Stimulated activated CD4-positive, alpha-beta T cell treated with anti-CD3 and anti-CD28 coated beads, Interleukin-2, amount 100 ng/mL, for 48 hours (primary cell): ENCODE data around the gene TNS3.

Source experiments
- DNase-seq, 2 donors: peaks; one replicate each; pipeline ENCODE4 v3.0.0-alpha.2; 2020

The TNS3 gene

DNA sequence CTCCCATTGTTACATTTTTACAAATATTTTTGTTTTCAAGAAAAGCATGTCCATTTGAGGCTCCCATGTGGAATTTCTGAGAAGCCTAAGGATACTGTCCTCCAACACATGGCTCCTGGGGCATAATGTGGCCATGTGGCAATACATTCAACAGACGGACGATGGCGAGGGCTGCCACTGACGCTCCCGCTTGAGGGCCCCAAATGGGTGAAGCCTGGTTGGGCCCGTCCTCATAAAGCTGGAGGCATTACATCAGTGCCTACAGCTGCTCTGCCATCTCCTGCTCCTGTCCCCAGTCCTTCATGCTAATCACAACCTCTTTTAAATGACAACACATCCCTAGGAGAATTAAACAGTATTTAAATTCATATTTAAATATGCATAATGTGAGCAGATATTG is 246.8 kb downstream of the TNS3 start:
- DNase-seq, result no peak

GRCh38 chr7:47333959-47334358 is 248.0 kb downstream of the TNS3 start:
- no peak for DNase-seq

DNA sequence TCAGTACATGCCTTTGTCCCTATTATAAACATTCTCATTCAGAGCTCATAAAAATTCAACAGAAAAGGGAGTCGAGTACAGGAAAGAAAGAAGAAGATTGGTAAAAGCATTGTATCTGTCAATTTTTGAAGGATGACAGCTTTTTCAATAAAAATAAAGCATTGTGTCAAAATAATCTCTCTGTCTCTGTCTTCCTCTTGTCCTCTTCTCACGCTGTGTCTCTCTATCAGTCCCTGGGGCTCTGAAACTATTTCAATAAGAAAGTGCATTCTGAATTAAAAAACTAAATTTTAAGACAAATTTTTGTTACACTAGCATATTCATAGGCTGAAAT is 248.4 kb downstream of the TNS3 start:
- DNase-seq, result no peak

DNA sequence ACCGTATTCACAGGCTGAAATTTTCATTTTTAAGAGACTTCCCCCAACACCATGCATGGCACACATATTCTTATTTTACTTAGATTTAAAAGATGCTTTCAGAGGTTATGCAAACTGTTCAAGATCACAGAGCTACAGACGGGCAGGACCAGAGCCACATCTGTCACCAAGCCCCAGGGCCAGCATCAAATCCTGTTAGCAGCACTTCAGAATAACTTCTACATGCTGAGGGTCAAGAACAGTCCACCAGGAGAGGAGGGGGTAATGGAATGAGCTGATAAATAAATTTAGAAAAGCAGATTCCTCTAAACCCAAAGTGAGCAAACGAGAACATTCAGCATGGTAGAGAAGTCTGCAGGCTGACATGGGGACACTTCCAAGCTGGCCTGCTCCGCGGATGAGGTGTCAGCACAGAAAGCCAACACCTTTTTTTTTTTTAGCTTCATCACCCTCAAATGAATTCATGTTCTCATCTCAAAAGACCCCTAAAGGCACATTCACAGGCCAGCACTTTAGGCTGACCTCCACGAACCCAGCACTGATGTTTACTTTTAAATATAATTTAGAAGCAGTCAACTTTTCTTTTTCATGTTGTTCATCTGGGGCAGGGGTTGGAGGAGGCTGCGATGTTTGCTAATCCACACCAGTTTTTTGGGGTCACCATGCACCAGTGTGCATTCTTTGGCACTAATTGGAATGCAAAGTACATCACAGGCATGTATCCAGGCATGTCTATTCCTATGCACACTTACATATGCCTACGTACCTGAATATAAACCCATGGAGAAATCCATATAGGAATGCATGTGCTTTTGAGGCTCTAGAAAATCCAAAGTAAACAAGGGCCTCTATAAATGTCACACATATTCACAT is 249.0 kb downstream of the TNS3 start:
- no peak for DNase-seq

GRCh38 chr7:47332213-47332612 is 249.7 kb downstream of the TNS3 start:
- no peak for DNase-seq

- DNase-seq, result no peak
Observed at GRCh38 chr7:47331179-47331565, 250.7 kb downstream of the TNS3 start.

GRCh38 chr7:47330561-47331178 is 251.2 kb downstream of the TNS3 start:
- no peak for DNase-seq

DNA sequence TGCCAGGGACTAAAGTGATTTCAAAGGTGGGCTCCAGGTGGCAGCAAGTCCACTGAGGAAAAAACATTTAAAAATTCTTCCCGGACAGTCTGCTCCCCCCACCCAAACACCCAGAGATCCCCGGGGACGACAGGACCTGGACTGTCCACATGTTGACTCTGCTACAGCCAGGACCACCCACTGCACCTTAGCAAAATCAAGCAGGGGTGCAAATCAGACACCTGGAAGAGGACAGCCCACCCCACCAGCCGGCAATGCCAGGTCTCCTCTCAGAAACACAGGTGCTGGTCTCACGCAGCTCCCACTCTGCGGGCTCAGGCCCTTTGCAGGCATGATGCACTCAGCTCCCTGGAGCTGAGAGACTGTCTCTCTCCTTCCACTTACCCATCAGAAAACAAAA is 251.9 kb downstream of the TNS3 start:
- no peak for DNase-seq

DNA sequence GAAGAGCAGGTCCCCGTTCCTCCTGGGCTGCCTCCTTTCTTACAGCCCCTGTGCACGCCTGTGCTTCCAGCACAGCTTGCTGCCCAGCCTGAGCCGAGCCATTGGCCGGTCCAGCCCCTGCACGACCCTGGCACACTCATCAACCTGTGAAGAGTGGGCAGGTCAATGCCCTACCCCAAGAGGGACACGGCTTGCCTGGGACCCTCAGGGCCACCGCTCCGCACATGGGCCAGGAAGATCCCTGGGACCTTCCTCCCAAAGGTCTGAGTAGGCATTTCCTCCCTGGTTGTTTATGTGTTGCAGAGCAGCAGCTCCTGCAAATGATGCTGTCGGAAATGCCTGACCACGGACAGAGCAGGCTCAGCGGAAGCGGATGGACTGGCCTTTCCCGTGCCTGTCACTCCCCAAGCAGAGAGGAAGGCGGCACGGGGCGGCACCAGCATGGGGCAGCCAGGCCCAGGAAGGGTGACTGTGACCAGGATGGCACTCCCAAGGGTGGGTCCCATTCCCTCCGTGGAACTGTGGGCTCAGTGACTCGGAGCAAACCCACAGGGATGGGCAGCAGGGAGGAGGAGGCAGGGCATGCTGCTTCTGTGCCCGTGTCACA is 252.5 kb downstream of the TNS3 start:
- DNase-seq, result no peak

DNA sequence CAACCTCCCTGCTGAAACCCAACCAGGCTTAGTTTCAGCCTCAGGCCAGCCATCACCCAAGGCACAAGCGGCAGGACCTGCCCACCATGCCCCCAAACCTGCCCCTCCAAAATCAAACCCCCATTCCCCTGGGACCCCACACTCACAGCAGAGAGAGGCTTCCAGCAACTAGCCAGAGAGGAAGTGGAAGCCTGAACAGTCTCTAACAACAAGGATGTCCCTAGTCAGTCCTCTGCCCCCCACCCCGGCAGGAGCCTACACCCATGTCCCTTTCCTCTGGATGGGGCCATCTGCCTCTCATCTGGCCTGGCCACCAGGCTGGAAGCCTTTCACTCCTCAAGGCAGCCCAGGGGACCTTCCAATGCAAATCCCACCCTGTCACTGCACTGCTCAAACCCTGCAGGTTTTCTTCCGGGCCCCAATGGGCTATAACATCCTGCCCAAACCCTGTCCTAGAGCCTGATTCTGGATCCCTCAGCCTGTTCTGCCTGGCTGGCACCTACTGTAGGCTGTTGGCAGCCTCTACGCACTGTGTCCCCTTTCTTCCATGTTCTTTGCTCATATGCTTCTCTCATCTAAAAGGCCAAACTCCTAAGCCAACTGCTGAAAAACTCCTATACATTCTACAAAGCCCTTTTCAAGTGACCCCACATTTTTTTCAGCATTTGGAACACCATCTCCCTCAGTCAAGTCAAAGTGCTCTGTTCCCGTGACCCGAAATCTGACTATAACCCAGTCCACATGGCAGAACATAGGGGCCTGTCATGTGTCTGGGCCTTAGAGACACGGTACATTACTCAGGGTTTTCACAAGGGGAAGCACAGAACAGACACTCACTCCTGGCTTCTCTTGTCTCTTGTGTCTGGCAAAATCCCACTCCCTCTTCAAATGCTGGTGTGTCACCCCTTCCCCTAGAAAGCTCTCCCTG is 253.3 kb downstream of the TNS3 start:
- no peak for DNase-seq

- no peak for DNase-seq
Observed at GRCh38 chr7:47327698-47328391, 254.1 kb downstream of the TNS3 start.

DNA sequence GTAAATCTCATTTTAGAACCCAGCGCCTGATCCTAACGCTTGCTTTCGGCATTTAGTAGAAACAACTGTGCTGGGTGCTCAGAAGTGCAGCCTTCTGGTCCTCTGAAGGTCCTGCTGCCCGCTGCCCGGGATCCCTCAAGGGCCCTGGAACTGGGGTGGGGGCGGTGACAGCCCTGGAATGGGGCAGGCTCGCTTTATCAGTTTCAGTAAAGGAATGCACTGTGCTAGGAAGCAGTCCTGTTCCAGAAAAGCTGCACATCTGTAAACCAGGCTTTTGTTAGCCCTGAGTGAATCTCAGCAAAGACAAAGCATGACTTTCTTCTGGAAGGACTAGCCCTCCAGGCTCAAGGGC is 254.6 kb downstream of the TNS3 start:
- DNase-seq, result no peak

GRCh38 chr7:47326808-47327207 is 255.1 kb downstream of the TNS3 start:
- DNase-seq, result no peak

- no peak for DNase-seq
Observed at GRCh38 chr7:47326220-47326619, 255.7 kb downstream of the TNS3 start.

GRCh38 chr7:47325337-47325736 is 256.6 kb downstream of the TNS3 start:
- DNase-seq, result no peak

- DNase-seq, result no peak
Observed at GRCh38 chr7:47323904-47324303, 258.0 kb downstream of the TNS3 start.

GRCh38 chr7:47322731-47323130 is 259.2 kb downstream of the TNS3 start:
- DNase-seq, result no peak

DNA sequence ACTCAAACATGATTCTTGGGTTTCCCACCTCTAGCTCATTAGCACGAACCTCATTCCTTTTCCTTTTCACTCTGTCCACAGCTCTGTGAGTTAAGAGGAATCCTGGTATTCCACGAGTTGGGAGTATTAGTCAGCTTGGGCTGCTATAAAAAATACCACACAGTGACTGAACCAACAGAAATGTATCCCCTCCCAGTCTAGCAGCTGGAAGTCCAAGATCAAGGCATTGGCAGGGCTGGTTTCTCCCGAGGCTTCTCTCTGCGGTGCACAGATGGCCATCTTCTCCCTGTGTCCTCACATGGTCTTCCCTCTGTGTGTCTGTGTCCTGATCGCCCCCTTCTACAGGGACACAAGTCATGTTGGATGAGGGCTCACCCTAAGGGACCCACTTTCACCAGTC is 261.6 kb downstream of the TNS3 start:
- no peak for DNase-seq

DNA sequence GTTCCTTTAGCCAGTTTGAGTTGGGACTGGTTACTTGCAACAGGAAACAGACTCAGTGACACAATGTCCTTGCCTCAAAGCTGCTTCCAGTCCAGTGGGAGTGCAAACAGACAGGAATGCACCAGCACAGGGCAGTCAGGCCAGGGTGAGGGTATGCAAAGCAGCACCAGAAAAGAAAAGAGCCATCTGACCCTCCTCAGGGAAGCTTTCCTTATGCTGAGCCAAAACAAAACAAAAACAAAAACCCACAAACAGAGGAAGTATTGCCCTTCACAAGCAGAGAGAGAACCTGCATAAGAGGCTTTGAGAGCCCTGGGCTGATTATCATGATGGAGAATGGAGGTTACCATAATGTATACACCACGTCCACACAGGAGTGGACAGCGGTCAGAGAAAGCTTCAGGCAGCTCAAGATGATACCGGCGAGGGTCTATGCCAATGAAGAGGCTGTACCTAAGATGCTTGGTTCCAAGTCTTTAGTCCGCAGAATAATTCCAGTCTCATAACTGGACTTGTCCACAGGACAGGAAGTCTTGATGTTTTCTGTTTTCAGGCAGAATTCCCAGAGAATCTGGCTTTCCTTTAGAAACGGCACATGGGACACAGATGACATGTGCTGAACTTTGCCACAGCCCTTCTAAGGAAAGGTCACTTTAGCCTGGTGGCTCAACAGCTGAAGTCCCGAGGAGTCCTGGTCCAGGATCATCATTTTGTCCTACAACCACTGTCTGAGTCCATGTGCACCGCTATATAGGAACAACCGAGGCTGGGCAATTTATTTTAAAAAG is 263.3 kb downstream of the TNS3 start:
- DNase-seq, result no peak

DNA sequence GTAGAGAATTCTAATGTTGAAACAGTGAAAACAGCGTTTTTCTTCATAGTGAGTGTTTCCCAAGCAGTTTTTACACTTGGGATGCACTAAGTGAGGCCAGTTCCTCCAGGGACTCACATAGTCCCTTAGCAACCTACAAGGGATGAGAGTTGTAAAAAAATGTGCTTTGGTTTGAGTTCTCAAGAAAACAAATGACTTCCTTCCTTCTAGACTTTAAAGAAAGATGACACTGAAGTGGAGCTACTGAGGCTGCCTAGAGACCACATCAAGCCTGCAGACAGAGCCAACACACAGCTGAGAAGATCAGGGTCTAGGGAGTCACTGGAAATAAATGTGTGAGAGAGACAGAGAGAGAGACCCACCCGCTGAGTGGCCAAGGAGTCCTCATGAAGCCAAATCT is 264.4 kb downstream of the TNS3 start:
- no peak for DNase-seq

DNA sequence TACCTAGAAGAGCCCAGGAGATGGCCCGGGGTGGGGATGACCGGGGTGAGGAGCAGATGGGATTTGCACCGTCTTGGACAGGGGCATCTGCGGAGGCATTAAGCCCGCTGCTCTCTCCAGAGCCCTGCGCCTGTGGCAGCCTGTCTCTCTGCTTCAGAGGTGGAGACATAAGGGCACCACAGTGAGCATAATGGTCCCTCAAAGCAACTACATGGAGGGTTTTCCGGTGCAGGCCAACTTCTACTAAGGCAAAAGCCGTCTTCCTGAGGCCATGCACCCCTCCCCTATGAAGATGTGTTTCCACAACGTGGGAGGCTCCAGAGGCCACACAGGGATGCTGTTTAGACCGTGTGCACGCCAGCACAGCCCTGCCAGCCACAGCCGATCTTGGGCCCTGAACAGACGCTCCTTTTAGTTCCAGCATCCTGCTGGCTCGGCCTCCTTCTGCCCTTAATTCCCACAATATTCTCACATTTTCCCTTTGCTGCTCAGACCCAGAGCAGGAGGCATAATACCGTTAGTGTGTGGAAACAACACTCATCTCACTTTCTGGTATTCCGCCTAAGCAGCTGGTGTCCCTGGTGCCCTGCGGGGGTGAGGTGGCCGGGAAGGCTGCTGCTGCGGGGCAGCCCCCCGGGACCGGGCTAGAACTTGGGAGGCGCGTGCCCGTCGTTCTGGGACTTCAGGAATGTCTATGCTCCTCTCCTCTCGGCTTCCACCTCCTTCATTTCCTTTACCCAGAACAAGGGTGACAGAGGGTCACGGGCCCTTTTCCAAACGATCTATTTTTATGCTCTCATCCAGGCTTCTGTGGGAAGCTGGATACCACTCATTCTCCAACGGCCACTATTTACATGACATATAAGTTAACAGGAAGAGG is 266.9 kb downstream of the TNS3 start:
- no peak for DNase-seq
